H9 (cell line): ENCODE data around the gene ARFGEF2. TPM values are rescaled to one million over a fixed set of nuclear protein-coding genes. Genes with fewer than 3 reads are reported as not detected.

Experiments
- DNase-seq: peaks from one replicate; pipeline ENCODE4 v3.0.0-alpha.2; 2017
- H2AFZ ChIP-seq: one replicate; pipeline ENCODE4 v1.6.1; 2013; ENCODE audit warnings: mild to moderate bottlenecking, low read length, control low read depth, moderate library complexity
- H2AK5ac ChIP-seq: 2 replicates; pipeline ENCODE4 v1.6.1; 2013; ENCODE audit warnings: low read length, control low read depth, mixed read lengths; ENCODE audit not compliant: insufficient read length
- H2BK120ac ChIP-seq: one replicate; pipeline ENCODE4 v1.6.1; 2013; ENCODE audit warnings: low read depth, mild to moderate bottlenecking, low read length, control low read depth, inconsistent platforms; ENCODE audit not compliant: poor library complexity, severe bottlenecking
- H2BK12ac ChIP-seq: 2 replicates; pipeline ENCODE4 v1.6.1; 2013; ENCODE audit warnings: low read length, control low read depth, mixed read lengths, low read depth; ENCODE audit not compliant: insufficient read length
- H2BK15ac ChIP-seq: 2 replicates; pipeline ENCODE4 v1.6.1; 2013; ENCODE audit warnings: low read depth, low read length, control low read depth
- H2BK20ac ChIP-seq: one replicate; pipeline ENCODE4 v1.6.1; 2013; ENCODE audit warnings: low read depth, mild to moderate bottlenecking, low read length, control low read depth, inconsistent platforms; ENCODE audit not compliant: poor library complexity, severe bottlenecking
- H2BK5ac ChIP-seq: 2 replicates; pipeline ENCODE4 v1.6.1; 2013; ENCODE audit warnings: low read length, control low read depth, mixed read lengths; ENCODE audit not compliant: insufficient read length
- H3K14ac ChIP-seq: 2 replicates; pipeline ENCODE4 v1.6.1; 2013; ENCODE audit warnings: low read length, control low read depth; ENCODE audit not compliant: insufficient read depth
- H3K18ac ChIP-seq: 2 replicates; pipeline ENCODE4 v1.6.1; 2013; ENCODE audit warnings: low read depth, mild to moderate bottlenecking, mixed read lengths, low read length, control low read depth; ENCODE audit not compliant: insufficient read length
- H3K23ac ChIP-seq: 2 replicates; pipeline ENCODE4 v1.6.1; 2013; ENCODE audit warnings: low read length, control low read depth, mixed read lengths, low read depth; ENCODE audit not compliant: insufficient read length
- H3K23me2 ChIP-seq: 2 replicates; pipeline ENCODE4 v1.6.1; 2013; ENCODE audit warnings: low read depth, mild to moderate bottlenecking, mixed read lengths, low read length, control low read depth; ENCODE audit not compliant: insufficient read length, poor library complexity, severe bottlenecking
- H3K27ac ChIP-seq: 2 replicates; pipeline ENCODE4 v1.5.1; 2013; ENCODE audit warnings: low read length, control low read depth, mixed read lengths, low read depth; ENCODE audit not compliant: insufficient read length
- H3K27me3 ChIP-seq: 2 replicates; pipeline ENCODE4 v1.6.1; 2013; ENCODE audit warnings: low read length, control low read depth, inconsistent platforms; ENCODE audit not compliant: insufficient read depth
- H3K4ac ChIP-seq: 2 replicates; pipeline ENCODE4 v1.6.1; 2013; ENCODE audit warnings: low read depth, mild to moderate bottlenecking, control low read depth, inconsistent platforms, low read length, moderate library complexity
- H3K4me1 ChIP-seq: 2 replicates; pipeline ENCODE4 v1.6.1; 2013; ENCODE audit warnings: low read length, control low read depth, inconsistent platforms; ENCODE audit not compliant: insufficient read depth
- H3K4me2 ChIP-seq: 2 replicates; pipeline ENCODE4 v1.6.1; 2013; ENCODE audit warnings: low read length, control low read depth, mixed read lengths; ENCODE audit not compliant: insufficient read length, insufficient read depth
- H3K56ac ChIP-seq: 2 replicates; pipeline ENCODE4 v1.6.1; 2013; ENCODE audit warnings: low read depth, mild to moderate bottlenecking, mixed read lengths, low read length, control low read depth; ENCODE audit not compliant: insufficient read length
- H3K79me1 ChIP-seq: 2 replicates; pipeline ENCODE4 v1.6.1; 2013; ENCODE audit warnings: low read depth, mild to moderate bottlenecking, moderate library complexity, low read length, control low read depth, inconsistent platforms; ENCODE audit not compliant: insufficient read depth, poor library complexity, severe bottlenecking
- H3K79me2 ChIP-seq: 2 replicates; pipeline ENCODE4 v1.6.1; 2013; ENCODE audit warnings: low read length, control low read depth, inconsistent platforms; ENCODE audit not compliant: insufficient read depth
- H3K9ac ChIP-seq: 2 replicates; pipeline ENCODE4 v1.6.1; 2013; ENCODE audit warnings: low read length, control low read depth, mixed read lengths; ENCODE audit not compliant: insufficient read length; ENCODE audit errors: extremely low read depth
- H3K9me3 ChIP-seq: one replicate; pipeline ENCODE4 v1.6.1; 2013; ENCODE audit warnings: low read depth, low read length, inconsistent platforms; ENCODE audit not compliant: control insufficient read depth
- H3T11ph ChIP-seq: one replicate; pipeline ENCODE4 v1.6.1; 2013; ENCODE audit warnings: mild to moderate bottlenecking, low read length, control low read depth, inconsistent platforms
- H4K20me1 ChIP-seq: one replicate; pipeline ENCODE4 v1.6.1; 2013; ENCODE audit not compliant: control insufficient read depth, insufficient read length, insufficient read depth
- H4K5ac ChIP-seq: 2 replicates; pipeline ENCODE4 v1.6.1; 2013; ENCODE audit warnings: low read depth, mild to moderate bottlenecking, mixed read lengths, low read length, control low read depth; ENCODE audit not compliant: insufficient read length
- H4K8ac ChIP-seq: replicated peaks from 2 replicates; pipeline ENCODE4 v1.6.1; 2013; ENCODE audit warnings: low read length, control low read depth, mixed read lengths, low read depth; ENCODE audit not compliant: insufficient read length
- H4K91ac ChIP-seq: 2 replicates; pipeline ENCODE4 v1.6.1; 2013; ENCODE audit warnings: low read depth, mild to moderate bottlenecking, moderate library complexity, mixed read lengths, low read length, control low read depth; ENCODE audit not compliant: insufficient read length
- H3K27ac Mint-ChIP-seq, 3 experiments: 2 replicates in 2 of 3; 3 replicates in 1 of 3; pipeline ENCODE4 v1.8.0; 2020 to 2021; ENCODE audit warnings: mixed read lengths in 3 of 3, mild to moderate bottlenecking in 1 of 3, moderate library complexity in 1 of 3
- H3K27me3 Mint-ChIP-seq: 2 replicates; pipeline ENCODE4 v1.8.0; 2021; ENCODE audit warnings: low read depth, mild to moderate bottlenecking, moderate library complexity, mixed read lengths
- H3K36me3 Mint-ChIP-seq, 3 experiments: 2 replicates in 2 of 3; 3 replicates in 1 of 3; pipeline ENCODE4 v1.8.0; 2020 to 2021; ENCODE audit warnings: low read depth in 3 of 3, mixed read lengths in 3 of 3; ENCODE audit not compliant: insufficient read depth in 1 of 3
- H3K4me1 Mint-ChIP-seq, 2 experiments: 2 replicates each; pipeline ENCODE4 v1.8.0; 2020; ENCODE audit warnings: mixed read lengths in 2 of 2
- H3K4me3 Mint-ChIP-seq, 2 experiments: 2 replicates in 1 of 2; 3 replicates in 1 of 2; pipeline ENCODE4 v1.8.0; 2020 to 2021; ENCODE audit warnings: mild to moderate bottlenecking in 2 of 2, mixed read lengths in 2 of 2, moderate library complexity in 1 of 2
- H3K9me3 Mint-ChIP-seq, 2 experiments: 2 replicates in 1 of 2; 3 replicates in 1 of 2; pipeline ENCODE4 v1.8.0; 2020; ENCODE audit warnings: mild to moderate bottlenecking in 2 of 2, mixed read lengths in 2 of 2, moderate library complexity in 1 of 2
- WGBS: extraction: QIAGEN DNeasy Blood & Tissue Kit; methylation state at CpG from one replicate; pipeline ENCODE4 v1.1.7; 2013; ENCODE audit warnings: missing lambda C conversion rate, low lambda C conversion rate, mixed read lengths; ENCODE audit not compliant: insufficient read length; ENCODE audit errors: extremely low coverage; 5-methylcytosine and 5-hydroxymethylcytosine counted together
- total RNA-seq: library from RNA; stranded (reverse); gene quantifications from 2 replicates; pipeline ENCODE4 v1.2.1, GENCODE V29; 2021
- TF ChIP-seq, protein P1 (sequence below): fragments of 200-600 bp; sonication (generic); conservative IDR thresholded peaks from 3 replicates; pipeline ENCODE4 v1.8.0; 2021; ENCODE audit warnings: antibody characterized with exemption, mild to moderate bottlenecking

ARFGEF2 gene
- total RNA-seq, 1 experiment from 2014 or later, result 16.6 TPM

DNA sequence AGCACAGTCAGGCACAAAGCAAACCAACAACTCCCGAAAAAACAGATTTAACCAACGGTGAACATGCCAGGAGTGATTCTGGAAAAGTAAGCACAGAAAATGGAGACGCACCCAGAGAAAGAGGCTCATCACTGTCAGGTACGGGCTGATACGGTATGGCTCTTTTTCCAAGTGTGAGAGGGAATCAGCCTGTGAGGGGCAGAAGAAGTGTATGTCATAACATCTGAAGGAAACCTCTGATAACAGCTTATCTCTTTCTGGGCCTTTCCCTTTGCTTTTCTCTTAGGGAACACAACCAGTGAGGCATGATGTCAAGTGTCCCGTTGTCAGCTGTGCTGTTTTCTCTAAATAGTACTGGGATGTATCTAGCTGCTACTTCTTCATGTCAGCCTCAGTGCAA is 32.1 kb downstream of the ARFGEF2 start:
- Histone ChIP-seq H3K56ac (no peak overlapping the region), H3K27ac (no peak overlapping the region), H3K79me2 (no peaks in the 10 kb centered on the region), H2BK5ac (no peak overlapping the region), H2AFZ (no peak overlapping the region), H3K27me3 (no peaks in the 10 kb centered on the region), H3T11ph (no peak overlapping the region), H2BK20ac (no peak overlapping the region), H4K5ac (no peak overlapping the region), H3K23ac (no peak overlapping the region), H4K91ac (no peak overlapping the region), H3K79me1 (no peaks in the 10 kb centered on the region), H3K18ac (no peak overlapping the region), H2BK120ac (no peak overlapping the region), H3K4me2 (no peak overlapping the region), H3K23me2 (no peaks in the 10 kb centered on the region), H4K20me1 (no peaks in the 10 kb centered on the region), H2BK12ac (no peak overlapping the region), H4K8ac (no peak overlapping the region), H3K14ac (no peak overlapping the region), H2BK15ac (no peak overlapping the region), H3K4me1 (no peaks in the 10 kb centered on the region), H2AK5ac (no peak overlapping the region), H3K9ac (no peak overlapping the region), H3K4ac (no peak overlapping the region), H3K9me3 (no peaks in the 10 kb centered on the region)
- Mint-ChIP-seq H3K27me3 (no peaks in the 10 kb centered on the region), H3K27ac (no peak overlapping the region), H3K4me3 (no peak overlapping the region), H3K9me3 (no peaks in the 10 kb centered on the region), H3K4me1 (peaks cover 3 to 6% of the 10 kb centered on the region in 2 experiments; a peak in 1 of 4 replicates), H3K36me3 (peaks cover 12 to 72% (median 50%) of the 10 kb centered on the region in 3 experiments; a peak in 6 of 7 replicates)
- WGBS, result no CpG with 5 or more reads among the region's 6 CpGs
- no peak for DNase-seq
- TF ChIP-seq, protein P1, sequence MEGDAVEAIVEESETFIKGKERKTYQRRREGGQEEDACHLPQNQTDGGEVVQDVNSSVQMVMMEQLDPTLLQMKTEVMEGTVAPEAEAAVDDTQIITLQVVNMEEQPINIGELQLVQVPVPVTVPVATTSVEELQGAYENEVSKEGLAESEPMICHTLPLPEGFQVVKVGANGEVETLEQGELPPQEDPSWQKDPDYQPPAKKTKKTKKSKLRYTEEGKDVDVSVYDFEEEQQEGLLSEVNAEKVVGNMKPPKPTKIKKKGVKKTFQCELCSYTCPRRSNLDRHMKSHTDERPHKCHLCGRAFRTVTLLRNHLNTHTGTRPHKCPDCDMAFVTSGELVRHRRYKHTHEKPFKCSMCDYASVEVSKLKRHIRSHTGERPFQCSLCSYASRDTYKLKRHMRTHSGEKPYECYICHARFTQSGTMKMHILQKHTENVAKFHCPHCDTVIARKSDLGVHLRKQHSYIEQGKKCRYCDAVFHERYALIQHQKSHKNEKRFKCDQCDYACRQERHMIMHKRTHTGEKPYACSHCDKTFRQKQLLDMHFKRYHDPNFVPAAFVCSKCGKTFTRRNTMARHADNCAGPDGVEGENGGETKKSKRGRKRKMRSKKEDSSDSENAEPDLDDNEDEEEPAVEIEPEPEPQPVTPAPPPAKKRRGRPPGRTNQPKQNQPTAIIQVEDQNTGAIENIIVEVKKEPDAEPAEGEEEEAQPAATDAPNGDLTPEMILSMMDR, result no peak
